A549 (cell line): Measurements from ENCODE around the gene LCN12. TPM values are rescaled to one million over a fixed set of nuclear protein-coding genes. Genes with fewer than 3 reads are reported as not detected.
A peak's percentile ranks its signal among the peaks of the same experiment; 100 is the strongest.

ENCODE experiments used
- ATAC-seq, 2 experiments: fragments of 200-7000 bp in 1 of 2; fragments of >200 bp in 1 of 2; cut with Nextera tagmentation in 1 of 2; cut with Tn5 transposase in 1 of 2; 3 replicates each; pipeline versions ENCODE4 v1.8.0 to v1.9.1; 2018 to 2020; ENCODE audit warnings: mild to moderate bottlenecking in 1 of 2, moderate library complexity in 1 of 2
- CTCF ChIA-PET: fragments of 300-600 bp; sonication (Branson Sonifier 250); formaldehyde crosslinking; extraction: SDS; loops from one replicate; lab custom pipeline; 2021; ENCODE audit warnings: antibody characterized with exemption, inconsistent platforms; lab: Yijun Ruan, JAX
- POLR2A ChIA-PET: fragments of 350-600 bp; formaldehyde crosslinking; extraction: SDS; loops from one replicate; lab custom pipeline; 2021; ENCODE audit warnings: antibody characterized with exemption, inconsistent platforms; lab: Yijun Ruan, JAX
- DNase-seq, 2 experiments: peaks; one replicate each; pipeline versions ENCODE4 v3.0.0 to v3.0.0-alpha.2; 2011 to 2016; ENCODE audit warnings: low read depth in 1 of 2, low spot score in 1 of 2
- FAIRE-seq: peaks from 2 replicates; lab custom pipeline; 2011; peaks lifted over from hg19 to GRCh38; lab: Jason Lieb, UNC
- H3K27ac ChIP-seq, 2 experiments: fragments of >200 bp; sonication (Bioruptor Twin); formaldehyde crosslinking; 3 replicates each; pipeline ENCODE4 v1.5.1; 2016 to 2017
- H3K4me1 ChIP-seq: fragments of >200 bp; sonication (Bioruptor Twin); formaldehyde crosslinking; 3 replicates; pipeline ENCODE4 v1.6.1; 2016
- H3K4me2 ChIP-seq: fragments of >200 bp; sonication (Bioruptor Twin); formaldehyde crosslinking; 3 replicates; pipeline ENCODE4 v1.6.1; 2016
- H3K4me3 ChIP-seq: fragments of >200 bp; sonication (Bioruptor Twin); formaldehyde crosslinking; 3 replicates; pipeline ENCODE4 v1.5.1; 2016
- H3K9me3 ChIP-seq: fragments of >200 bp; sonication (Bioruptor Twin); formaldehyde crosslinking; 3 replicates; pipeline ENCODE4 v1.6.1; 2016
- CBX2 ChIP-seq: fragments of 200-600 bp; sonication (generic); IDR thresholded peaks from 2 replicates; pipeline ENCODE4 v1.6.1; 2016; ENCODE audit warnings: low read depth, mild to moderate bottlenecking, borderline replicate concordance
- CEBPB ChIP-seq, 2 experiments: fragments of >200 bp in 1 of 2; sonication (Bioruptor Twin) in 1 of 2; formaldehyde crosslinking in 1 of 2; IDR thresholded peaks; 2 replicates each; pipeline ENCODE4 v1.6.1; 2012 to 2016
- CTCF ChIP-seq: fragments of >200 bp; sonication (Bioruptor Twin); formaldehyde crosslinking; IDR thresholded peaks from 3 replicates; pipeline ENCODE4 v1.5.1; 2016
- ELK1 ChIP-seq: fragments of 150-350 bp; IDR thresholded peaks from 2 replicates; pipeline ENCODE4 v1.6.1; 2014; ENCODE audit warnings: low read depth, mild to moderate bottlenecking, low read length
- EP300 ChIP-seq, 2 experiments: fragments of >200 bp; sonication (Bioruptor Twin); formaldehyde crosslinking; IDR thresholded peaks; 2 replicates in 1 of 2; 3 replicates in 1 of 2; pipeline ENCODE4 v1.6.1; 2016 to 2017
- FOSL2 ChIP-seq, 2 experiments: fragments of 450-650 bp in 1 of 2; fragments of >200 bp in 1 of 2; sonication (Bioruptor Twin) in 1 of 2; formaldehyde crosslinking; IDR thresholded peaks; 2 replicates each; pipeline versions ENCODE4 v1.5.0 to v1.6.1; 2016 to 2020; ENCODE audit warnings: mild to moderate bottlenecking in 1 of 2, moderate library complexity in 1 of 2
- HES2 ChIP-seq: fragments of >200 bp; sonication (Bioruptor Twin); formaldehyde crosslinking; IDR thresholded peaks from 2 replicates; pipeline ENCODE4 v1.6.1; 2016
- HOXA7 ChIP-seq: fragments of 250-450 bp; sonication (Bioruptor Pico); IDR thresholded peaks from 2 replicates; pipeline ENCODE4 v1.5.0; 2020; ENCODE audit warnings: mild to moderate bottlenecking, moderate library complexity
- HOXB13 ChIP-seq: fragments of 250-450 bp; sonication (Bioruptor Pico); IDR thresholded peaks from 2 replicates; pipeline ENCODE4 v1.5.0; 2020; ENCODE audit warnings: low read depth, mild to moderate bottlenecking, moderate library complexity
- KDM5A ChIP-seq: fragments of 200-600 bp; sonication (generic); IDR thresholded peaks from 2 replicates; pipeline ENCODE4 v1.6.1; 2016; ENCODE audit warnings: antibody characterized with exemption, mild to moderate bottlenecking
- MAFK ChIP-seq: fragments of 450-650 bp; IDR thresholded peaks from 2 replicates; pipeline ENCODE4 v1.6.1; 2014; ENCODE audit not compliant: partially characterized antibody
- MAX ChIP-seq: IDR thresholded peaks from 2 replicates; pipeline ENCODE4 v1.6.1; 2012
- MYC ChIP-seq: IDR thresholded peaks from 2 replicates; pipeline ENCODE4 v1.6.1; 2012; ENCODE audit warnings: mild to moderate bottlenecking, inconsistent platforms, low read length, improper control_type of control experiment, borderline replicate concordance
- NPAS2 ChIP-seq: fragments of 250-450 bp; sonication (Bioruptor Pico); IDR thresholded peaks from 2 replicates; pipeline ENCODE4 v1.8.0; 2022; ENCODE audit warnings: mild to moderate bottlenecking, moderate library complexity, borderline replicate concordance
- NR3C1 ChIP-seq: fragments of >200 bp; sonication (Bioruptor Twin); formaldehyde crosslinking; IDR thresholded peaks from 3 replicates; pipeline ENCODE4 v1.6.1; 2017
- POLR2A ChIP-seq: IDR thresholded peaks from 2 replicates; pipeline ENCODE4 v1.6.1; 2012; ENCODE audit warnings: mild to moderate bottlenecking, low read length
- RFX5 ChIP-seq: fragments of 450-650 bp; IDR thresholded peaks from 2 replicates; pipeline ENCODE4 v1.7.1; 2014; ENCODE audit warnings: antibody characterized with exemption, mild to moderate bottlenecking, moderate library complexity
- RNF2 ChIP-seq: fragments of 200-600 bp; sonication (generic); IDR thresholded peaks from 2 replicates; pipeline ENCODE4 v1.6.1; 2016; ENCODE audit warnings: low read depth, mild to moderate bottlenecking, antibody characterized with exemption, moderate library complexity, borderline replicate concordance
- TFCP2L1 ChIP-seq: fragments of 250-450 bp; sonication (Bioruptor Pico); IDR thresholded peaks from 2 replicates; pipeline ENCODE4 v1.5.0; 2021; ENCODE audit warnings: mild to moderate bottlenecking
- ZC3H11A ChIP-seq: fragments of 450-650 bp; IDR thresholded peaks from 2 replicates; pipeline ENCODE4 v1.6.1; 2014; ENCODE audit warnings: antibody characterized with exemption, mild to moderate bottlenecking
- WGBS: methylation state at CpG from one replicate; pipeline ENCODE4 v1.1.6; 2017; ENCODE audit errors: missing lambda C conversion rate; 5-methylcytosine and 5-hydroxymethylcytosine counted together
- polyA plus RNA-seq, 4 experiments: library from polyadenylated mRNA; depleted of rRNA in 3 of 4; stranded (reverse); fragments of >200 nt; fragmentation: RNase III in 1 of 4; extraction: RNeasy Plus Mini Kit Qiagen cat#74134 plus additional on column Dnase treatment in 1 of 4; gene quantifications; 2 replicates in 3 of 4; 3 replicates in 1 of 4; pipeline ENCODE4 v1.2.3, GENCODE V29; 2011 to 2017
- TF ChIP-seq, protein P1 (sequence below): fragments of 250-450 bp; sonication (Bioruptor Pico); IDR thresholded peaks from 2 replicates; pipeline ENCODE4 v1.5.0; 2020; ENCODE audit warnings: low read depth, mild to moderate bottlenecking, moderate library complexity

The LCN12 gene
- polyA plus RNA-seq, 2 of the 4 experiments (the other 2 are of a cell fraction): 0.74 to 3.0 TPM

DNA sequence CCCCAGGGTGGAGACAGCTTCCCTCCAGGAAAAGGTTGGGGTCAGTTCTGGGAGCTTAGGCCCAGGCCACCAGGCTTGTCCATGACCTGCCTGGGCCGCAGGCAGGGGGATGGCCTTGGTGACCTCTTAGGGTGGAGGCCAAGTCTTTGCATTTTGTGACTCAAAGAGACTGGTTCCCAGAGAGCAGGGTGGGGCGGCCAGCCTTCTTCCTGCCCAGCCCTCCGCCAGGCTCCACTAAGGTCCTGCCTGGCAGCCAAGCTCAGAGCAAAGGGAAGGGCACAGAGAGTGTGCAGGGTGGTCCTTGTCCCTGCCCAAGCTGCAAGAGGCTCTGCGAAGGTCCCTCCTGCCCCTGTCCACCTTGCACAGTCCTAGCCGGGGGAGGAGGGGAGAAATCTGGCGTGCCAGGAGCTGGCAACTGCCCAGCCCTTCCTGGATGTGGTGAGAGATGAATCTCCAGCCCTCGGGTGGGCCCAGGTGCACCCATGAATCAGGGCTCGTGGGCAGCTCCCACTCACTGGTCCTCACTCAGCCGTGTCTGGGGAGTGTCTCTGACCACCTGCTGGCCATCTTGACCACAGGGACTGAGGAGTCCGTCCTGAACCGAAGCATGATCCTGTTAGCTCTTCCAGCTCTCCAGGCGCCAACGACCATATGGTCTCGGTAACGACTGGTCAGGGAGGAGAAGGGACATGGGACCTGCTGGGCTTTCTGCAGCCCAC is 22.9 kb downstream of the LCN12 start:
- ATAC-seq: no peak
- H3K4me2 ChIP-seq: no peak overlapping the region
- CTCF ChIA-PET: interaction anchor here (1.0 to 7.8 kb wide), 7 partner anchors 8 to 72 kb away, joined by 3 to 64 read pairs (median 5); partner anchors contain the start of genes ABCA2, C8G and FBXW5

DNA sequence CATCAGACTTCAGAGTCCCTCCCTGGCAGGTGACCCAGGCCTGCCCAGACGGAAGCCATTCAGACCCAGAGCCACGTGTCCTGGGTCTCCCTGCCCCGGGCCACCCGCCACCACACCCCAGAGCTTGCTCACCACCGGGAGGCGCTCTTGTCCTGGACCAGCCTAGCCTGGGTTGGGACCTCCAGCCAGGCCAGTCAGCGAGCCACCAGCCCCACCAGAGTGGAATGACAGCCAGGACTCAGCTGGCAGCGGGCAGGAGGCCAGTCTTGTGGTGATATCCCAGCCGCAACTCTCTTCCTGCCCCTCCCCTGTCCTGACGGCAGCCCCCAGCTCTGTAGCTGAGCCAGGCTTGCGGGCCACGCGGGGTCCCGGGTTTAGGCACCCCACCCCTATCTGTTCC is 23.6 kb downstream of the LCN12 start:
- TF ChIP-seq RFX5: no peak
- 0 out of 3 replicates have a peak, but pooled peaks have one; percentile 8 for TF ChIP-seq CTCF
- no peak for TF ChIP-seq ELK1
- TF ChIP-seq MAX: no peak
- no peak for TF ChIP-seq HOXB13 (CRISPR knock-in tag)
- TF ChIP-seq CEBPB (IDR thresholded peaks at IDR 0.05): no peak
- POLR2A ChIA-PET: no interaction called here
- Histone ChIP-seq H3K27ac (no peak overlapping the region), H3K4me1 (peaks cover 14% of the 10 kb centered on the region), H3K9me3 (no peaks in the 10 kb centered on the region), H3K4me2 (no peak overlapping the region), H3K4me3 (no peak overlapping the region)
- WGBS: 85% methylated on average over 13 of the region's 14 CpGs
- ATAC-seq: no peak
- DNase-seq: no peak
- no peak for FAIRE-seq
- CTCF ChIA-PET: interaction anchor here (1.0 to 7.8 kb wide), 7 partner anchors 9 to 60 kb away, joined by 3 to 64 read pairs (median 5); partner anchors contain the start of genes ABCA2, C8G and FBXW5

More for the DNA sequence above, 22.9 kb downstream of the LCN12 start:
- no peaks in the 10 kb centered on the region for H3K9me3 ChIP-seq
- H3K4me1 ChIP-seq: peaks cover 14% of the 10 kb centered on the region
- H3K27ac ChIP-seq: no peak overlapping the region
- POLR2A ChIA-PET: no interaction called here
- TF ChIP-seq NR3C1 (no peak), HES2 (no peak), EP300 (IDR thresholded peaks at IDR 0.05) (no peak), ZC3H11A (no peak)
- 66% methylated on average over 11 of the region's 15 CpGs for WGBS
- DNase-seq: no peak
- no peak overlapping the region for H3K4me3 ChIP-seq
- FAIRE-seq: no peak

GRCh38 chr9:136977223-136977622 is 25.1 kb downstream of the LCN12 start, which contains the start of gene PTGDS:
PTGDS (plus strand) TSS chr9:136977504; CDS start chr9:136977579, 75 bp downstream.
- WGBS: 85% methylated on average over 10 of the region's 10 CpGs
- Histone ChIP-seq H3K4me1 (peaks cover 14% of the 10 kb centered on the region), H3K4me3 (peak within 1 kb of the TSS; percentile 45), H3K27ac (peak within 1 kb of the TSS; percentile 52 to 94), H3K4me2 (peak within 1 kb of the TSS; percentile 81), H3K9me3 (no peaks in the 10 kb centered on the region)
- no peak for ATAC-seq
- FAIRE-seq: no peak
- CTCF ChIA-PET: interaction anchor here (7.8 kb wide), 1 partner anchor 31 kb away, joined by 64 read pairs; the partner anchor contains the start of genes C8G and FBXW5
- TF ChIP-seq KDM5A: no peak
- DNase-seq: no peak
- POLR2A ChIA-PET: no interaction called here

- FAIRE-seq (no peak), DNase-seq (no peak), ATAC-seq (no peak)
- no peaks in the 10 kb centered on the region for H3K9me3 ChIP-seq
- TF ChIP-seq ZC3H11A (no peak), RFX5 (no peak), RNF2 (no peak), HOXA7 (CRISPR knock-in tag) (no peak), EP300 (IDR thresholded peaks at IDR 0.05) (no peak), CBX2 (no peak), MYC (no peak), NPAS2 (no peak), MAFK (no peak), TFCP2L1 (CRISPR knock-in tag) (no peak), POLR2A (no peak), FOSL2 (IDR thresholded peaks at IDR 0.05) (no peak), FOSL2 (CRISPR knock-in tag; IDR thresholded peaks at IDR 0.05) (no peak)
- TF ChIP-seq, protein P1, sequence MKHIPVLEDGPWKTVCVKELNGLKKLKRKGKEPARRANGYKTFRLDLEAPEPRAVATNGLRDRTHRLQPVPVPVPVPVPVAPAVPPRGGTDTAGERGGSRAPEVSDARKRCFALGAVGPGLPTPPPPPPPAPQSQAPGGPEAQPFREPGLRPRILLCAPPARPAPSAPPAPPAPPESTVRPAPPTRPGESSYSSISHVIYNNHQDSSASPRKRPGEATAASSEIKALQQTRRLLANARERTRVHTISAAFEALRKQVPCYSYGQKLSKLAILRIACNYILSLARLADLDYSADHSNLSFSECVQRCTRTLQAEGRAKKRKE (CRISPR knock-in tag): no peak
- ChIA-PET POLR2A (interaction anchor here (0.6 to 1.5 kb wide), 5 partner anchors 14 to 92 kb away, joined by 3 to 20 read pairs (median 3); partner anchors contain the start of genes PAXX and TRAF2), CTCF (interaction anchor here (0.8 to 1.9 kb wide), 5 partner anchors 15 to 57 kb away, joined by 3 to 6 read pairs (median 3); partner anchors contain the start of gene PAXX)
- peaks cover 14% of the 10 kb centered on the region for H3K4me1 ChIP-seq
- H3K4me2 ChIP-seq: peak overlapping the region; percentile 81
- H3K4me3 ChIP-seq: peak overlapping the region; percentile 45
- WGBS: 82% methylated on average over 2 of the region's 33 CpGs
- peak overlapping the region; percentile 52 to 94 for H3K27ac ChIP-seq
Measured at GRCh38 chr9:136977649-136978072, 25.6 kb downstream of the LCN12 start.
